ENCODE measurements around the gene WDR55.

DNA sequence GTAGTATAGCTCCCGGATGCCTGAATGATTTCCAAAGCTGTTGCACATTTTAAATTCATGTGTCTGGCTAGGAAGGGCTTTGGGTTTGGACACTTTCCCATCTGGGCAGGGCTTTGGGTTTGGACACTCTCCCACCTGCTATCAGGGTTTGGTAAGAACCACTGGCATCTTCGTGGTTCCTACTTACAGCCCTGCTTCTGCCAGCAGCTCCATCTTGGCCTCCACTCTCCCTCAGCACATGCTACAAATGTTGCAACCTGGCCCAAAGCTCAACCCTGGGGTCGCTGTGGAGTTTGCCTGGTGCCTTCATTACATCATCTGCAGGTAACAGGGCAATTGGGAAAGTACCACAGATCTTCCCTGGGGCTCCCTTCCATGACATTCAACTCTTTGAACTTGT lies 22.0 kb upstream of the WDR55 start:
- no peak for TF ChIP-seq POLR2A (IDR thresholded peaks at IDR 0.05)
- TF ChIP-seq CTCF (IDR thresholded peaks at IDR 0.05), result no peak
